Measurements from ENCODE around the gene SMAD1.

Gene SMAD1

GRCh38 chr4:145552181-145552822 lies 70.6 kb downstream of the SMAD1 start:
- Histone ChIP-seq H3K4me1 (ENCODE audit: insufficient read depth, poor library complexity, severe bottlenecking) (peaks cover 8% of the 10 kb centered on the region), H3K27ac (ENCODE audit: poor library complexity, severe bottlenecking) (no peak overlapping the region), H3K36me3 (ENCODE audit: low read depth) (peaks cover 30% of the 10 kb centered on the region), H3K9me3 (ENCODE audit: severe bottlenecking) (no peaks in the 10 kb centered on the region), H3K4me3 (ENCODE audit: severe bottlenecking) (no peak overlapping the region), H3K27me3 (ENCODE audit: insufficient read depth, poor library complexity, severe bottlenecking) (no peaks in the 10 kb centered on the region)
- TF ChIP-seq CTCF (IDR thresholded peaks at IDR 0.05; ENCODE audit: poor library complexity, severe bottlenecking), result no peak
- no peak for DNase-seq (ENCODE audit: low spot score)
- no peak for ATAC-seq (ENCODE audit: low read depth)

- no peak overlapping the region for H3K27ac ChIP-seq (ENCODE audit: poor library complexity, severe bottlenecking)
Observed at GRCh38 chr4:145553375-145553774, 71.7 kb downstream of the SMAD1 start.

GRCh38 chr4:145554691-145555090 lies 73.0 kb downstream of the SMAD1 start:
- no peak for ATAC-seq (ENCODE audit: low read depth)
- Histone ChIP-seq H3K4me3 (ENCODE audit: severe bottlenecking) (no peak overlapping the region), H3K36me3 (ENCODE audit: low read depth) (peaks cover 38% of the 10 kb centered on the region), H3K4me1 (ENCODE audit: insufficient read depth, poor library complexity, severe bottlenecking) (peaks cover 8% of the 10 kb centered on the region), H3K27ac (ENCODE audit: poor library complexity, severe bottlenecking) (no peak overlapping the region), H3K27me3 (ENCODE audit: insufficient read depth, poor library complexity, severe bottlenecking) (no peaks in the 10 kb centered on the region), H3K9me3 (ENCODE audit: severe bottlenecking) (no peaks in the 10 kb centered on the region)
- no peak for TF ChIP-seq CTCF (IDR thresholded peaks at IDR 0.05; ENCODE audit: poor library complexity, severe bottlenecking)
- DNase-seq (ENCODE audit: low spot score), result no peak

More at GRCh38 chr4:145553375-145553774, 71.7 kb downstream of the SMAD1 start:
- no peaks in the 10 kb centered on the region for H3K9me3 ChIP-seq (ENCODE audit: severe bottlenecking)
- H3K4me3 ChIP-seq (ENCODE audit: severe bottlenecking), result no peak overlapping the region
- ATAC-seq (ENCODE audit: low read depth) (no peak), DNase-seq (ENCODE audit: low spot score) (no peak)
- H3K4me1 ChIP-seq (ENCODE audit: insufficient read depth, poor library complexity, severe bottlenecking), result peaks cover 8% of the 10 kb centered on the region
- no peaks in the 10 kb centered on the region for H3K27me3 ChIP-seq (ENCODE audit: insufficient read depth, poor library complexity, severe bottlenecking)
- no peak for TF ChIP-seq CTCF (IDR thresholded peaks at IDR 0.05; ENCODE audit: poor library complexity, severe bottlenecking)
- H3K36me3 ChIP-seq (ENCODE audit: low read depth), result peaks cover 27% of the 10 kb centered on the region

GRCh38 chr4:145557720-145558119 lies 76.1 kb downstream of the SMAD1 start:
- peak; percentile 73 for TF ChIP-seq CTCF (IDR thresholded peaks at IDR 0.05; ENCODE audit: poor library complexity, severe bottlenecking)
- H3K9me3 ChIP-seq (ENCODE audit: severe bottlenecking), result no peaks in the 10 kb centered on the region
- H3K27ac ChIP-seq (ENCODE audit: poor library complexity, severe bottlenecking), result no peak overlapping the region
- ATAC-seq (ENCODE audit: low read depth), result peak; percentile 57
- H3K4me3 ChIP-seq (ENCODE audit: severe bottlenecking), result no peak overlapping the region
- peaks cover 38% of the 10 kb centered on the region for H3K36me3 ChIP-seq (ENCODE audit: low read depth)
- peaks cover 8% of the 10 kb centered on the region for H3K4me1 ChIP-seq (ENCODE audit: insufficient read depth, poor library complexity, severe bottlenecking)
- no peak for DNase-seq (ENCODE audit: low spot score)
- H3K27me3 ChIP-seq (ENCODE audit: insufficient read depth, poor library complexity, severe bottlenecking), result no peaks in the 10 kb centered on the region

GRCh38 chr4:145563293-145563985 lies 81.8 kb downstream of the SMAD1 start:
- ATAC-seq (ENCODE audit: low read depth) (no peak), DNase-seq (ENCODE audit: low spot score) (no peak)
- no peak for TF ChIP-seq CTCF (IDR thresholded peaks at IDR 0.05; ENCODE audit: poor library complexity, severe bottlenecking)
- Histone ChIP-seq H3K36me3 (ENCODE audit: low read depth) (peaks cover 12% of the 10 kb centered on the region), H3K9me3 (ENCODE audit: severe bottlenecking) (no peaks in the 10 kb centered on the region), H3K27ac (ENCODE audit: poor library complexity, severe bottlenecking) (no peak overlapping the region), H3K4me1 (ENCODE audit: insufficient read depth, poor library complexity, severe bottlenecking) (no peaks in the 10 kb centered on the region), H3K4me3 (ENCODE audit: severe bottlenecking) (no peak overlapping the region), H3K27me3 (ENCODE audit: insufficient read depth, poor library complexity, severe bottlenecking) (no peaks in the 10 kb centered on the region)
